Cerebellar cortex (tissue), 1 donor: ENCODE results near the gene SLC8A3.
A peak's percentile ranks its signal among the peaks of the same experiment; 100 is the strongest.
"Not testable (repeated sequence)": the region's sequence is repeated elsewhere in the genome, so short reads cannot be mapped to it uniquely, and the experiment has no call there.

ENCODE experiments used
- DNase-seq: peaks from one replicate; pipeline ENCODE4 v3.0.0-alpha.2; 2015; ENCODE audit warnings: low spot score

SLC8A3 gene

GRCh38 chr14:70188659-70189455, at the start of gene SLC8A3:
SLC8A3 (minus strand) TSS chr14:70188951; CDS start chr14:70168422, 20,529 bp downstream.
- peak; percentile 83 for DNase-seq

GRCh38 chr14:70237710-70238109, 49.0 kb upstream of the SLC8A3 start:
- DNase-seq: no peak

- no peak for DNase-seq
These were observed 45.6 kb upstream of the SLC8A3 start for GRCh38 chr14:70234066-70234950.

- not testable (repeated sequence) for DNase-seq
These were observed 43.2 kb upstream of the SLC8A3 start for GRCh38 chr14:70231756-70232544.

- not testable (repeated sequence) for DNase-seq
These were observed 41.3 kb upstream of the SLC8A3 start for GRCh38 chr14:70229877-70230640.

GRCh38 chr14:70213721-70214282, 25.1 kb upstream of the SLC8A3 start:
- no peak for DNase-seq

- no peak for DNase-seq
These were observed 24.0 kb upstream of the SLC8A3 start for GRCh38 chr14:70212752-70213151.

GRCh38 chr14:70208380-70208779, 19.6 kb upstream of the SLC8A3 start:
- DNase-seq: no peak

- DNase-seq: no peak
These were observed 14.9 kb upstream of the SLC8A3 start for GRCh38 chr14:70203686-70204085.

- no peak for DNase-seq
These were observed 13.2 kb upstream of the SLC8A3 start for GRCh38 chr14:70201994-70202393.

- no peak for DNase-seq
These were observed 4.6 kb upstream of the SLC8A3 start for GRCh38 chr14:70193396-70193795.

GRCh38 chr14:70192915-70193314, 4.2 kb upstream of the SLC8A3 start:
- no peak for DNase-seq

GRCh38 chr14:70190156-70190555, 1.4 kb upstream of the SLC8A3 start:
- DNase-seq: no peak

GRCh38 chr14:70189456-70190077, 816 bp upstream of the SLC8A3 start:
- peak; percentile 5 for DNase-seq

GRCh38 chr14:70188322-70188658, 461 bp downstream of the SLC8A3 start:
- DNase-seq: no peak

- no peak for DNase-seq
These were observed 1.8 kb downstream of the SLC8A3 start for GRCh38 chr14:70186900-70187451.

GRCh38 chr14:70183991-70184390, 4.8 kb downstream of the SLC8A3 start:
- no peak for DNase-seq

GRCh38 chr14:70181276-70181675, 7.5 kb downstream of the SLC8A3 start:
- no peak for DNase-seq

GRCh38 chr14:70180718-70181117, 8.0 kb downstream of the SLC8A3 start:
- DNase-seq: no peak

- DNase-seq: peak; percentile 91
These were observed 11.5 kb downstream of the SLC8A3 start for GRCh38 chr14:70177081-70177800.
